K562 (cell line): Measurements from ENCODE around the gene ME3. TPM values are rescaled to one million over a fixed set of nuclear protein-coding genes. Genes with fewer than 3 reads are reported as not detected.

Source experiments
- BCL6 ChIP-seq: fragments of 250-450 bp; sonication (Bioruptor Pico); IDR thresholded peaks from 2 replicates; pipeline ENCODE4 v1.4.0; 2020
- C11orf30 ChIP-seq: fragments of 450-650 bp; IDR thresholded peaks from 2 replicates; pipeline ENCODE4 v1.6.1; 2016; ENCODE audit warnings: low read depth, mild to moderate bottlenecking
- CHD2 ChIP-seq: IDR thresholded peaks from 2 replicates; pipeline ENCODE4 v1.6.1; 2011; ENCODE audit warnings: low read depth, low read length
- CREBBP ChIP-seq: IDR thresholded peaks from one replicate; pipeline ENCODE4 v1.6.1; 2012; ENCODE audit warnings: low read depth, mild to moderate bottlenecking, control low read depth, inconsistent platforms, low read length
- DPF2 ChIP-seq: fragments of 450-650 bp; IDR thresholded peaks from 2 replicates; pipeline ENCODE4 v1.6.1; 2016
- FOS ChIP-seq: IDR thresholded peaks from 3 replicates; pipeline ENCODE4 v1.6.1; 2011; ENCODE audit not compliant: insufficient read length; ENCODE audit errors: extremely low read depth
- GABPA ChIP-seq: fragments of 200-800 bp; sonication (Bioruptor generic); conservative IDR thresholded peaks from 2 replicates; pipeline ENCODE4 v1.6.1; 2016; ENCODE audit warnings: low read depth, missing genetic modification characterization, missing compliant biosample characterization
- HIVEP1 ChIP-seq: fragments of 250-450 bp; sonication (Bioruptor Pico); IDR thresholded peaks from 2 replicates; pipeline ENCODE4 v1.4.0; 2020; ENCODE audit warnings: mild to moderate bottlenecking
- HOXB6 ChIP-seq: fragments of 250-450 bp; sonication (Bioruptor Pico); IDR thresholded peaks from 2 replicates; pipeline ENCODE4 v1.5.1; 2022; ENCODE audit warnings: mild to moderate bottlenecking, borderline replicate concordance
- MCM7 ChIP-seq, 2 experiments: fragments of 450-650 bp; IDR thresholded peaks; 2 replicates each; pipeline ENCODE4 v1.6.1; 2016 to 2018
- NR2C2 ChIP-seq, 2 experiments: fragments of 200-800 bp in 1 of 2; sonication (Bioruptor generic) in 1 of 2; sonication (generic) in 1 of 2; formaldehyde crosslinking in 1 of 2; IDR thresholded peaks; 2 replicates each; pipeline versions ENCODE4 v1.6.1 to v1.8.0; 2016 to 2022; ENCODE audit warnings: mild to moderate bottlenecking in 1 of 2, missing compliant biosample characterization in 1 of 2, missing genetic modification characterization in 1 of 2, missing genetic modification reagents in 1 of 2
- OTX1 ChIP-seq: fragments of 450-650 bp; formaldehyde crosslinking; IDR thresholded peaks from 2 replicates; pipeline ENCODE4 v1.4.0; 2022; ENCODE audit warnings: mild to moderate bottlenecking
- RFX1 ChIP-seq: fragments of 450-650 bp; IDR thresholded peaks from 2 replicates; pipeline ENCODE4 v1.6.1; 2016; ENCODE audit warnings: mild to moderate bottlenecking, moderate library complexity
- SMARCC2 ChIP-seq: fragments of 450-650 bp; IDR thresholded peaks from 2 replicates; pipeline ENCODE4 v1.6.1; 2017; ENCODE audit warnings: antibody characterized with exemption, moderate library complexity, mild to moderate bottlenecking, low read depth
- SRSF7 ChIP-seq: fragments of 200-400 bp; formaldehyde crosslinking; optimal IDR thresholded peaks from 2 replicates; pipeline ENCODE3; 2017; ENCODE audit warnings: mild to moderate bottlenecking, low read depth, low read length
- STAT5B ChIP-seq: fragments of 250-450 bp; sonication (Bioruptor Pico); IDR thresholded peaks from 2 replicates; pipeline ENCODE4 v1.8.0; 2021; ENCODE audit warnings: mild to moderate bottlenecking, inconsistent platforms
- TAF1 ChIP-seq: IDR thresholded peaks from 2 replicates; pipeline ENCODE4 v1.6.1; 2011; ENCODE audit warnings: mild to moderate bottlenecking, low read length, moderate library complexity; ENCODE audit not compliant: insufficient read depth, control insufficient read depth, severe bottlenecking; ENCODE audit errors: extremely low read depth
- ZNF121 ChIP-seq: sonication (generic); formaldehyde crosslinking; conservative IDR thresholded peaks from 2 replicates; pipeline ENCODE4 v1.8.0; 2022; ENCODE audit warnings: missing genetic modification reagents
- ZNF766 ChIP-seq: fragments of 200-800 bp; sonication (Bioruptor generic); conservative IDR thresholded peaks from 2 replicates; pipeline ENCODE4 v1.6.1; 2016; ENCODE audit warnings: missing genetic modification characterization, missing compliant biosample characterization
- ZNF77 ChIP-seq: fragments of 250-450 bp; sonication (Bioruptor Pico); IDR thresholded peaks from 2 replicates; pipeline ENCODE4 v1.5.0; 2020
- polyA plus RNA-seq, 8 experiments: library from polyadenylated mRNA; depleted of rRNA in 4 of 8; stranded (reverse) in 5 of 8; unstranded in 3 of 8; fragments of >200 nt; fragmentation: Nextera tagmentation in 2 of 8; fragmentation: Illumina TruSeq in 1 of 8; extraction: Ambion mirVana in 2 of 8; extraction: Trizol in 1 of 8; gene quantifications; 2 replicates each; pipeline versions ENCODE4 v1.2.1 to v1.2.3, GENCODE V29; 2011 to 2014; ENCODE audit warnings: inconsistent platforms in 1 of 8, missing spikeins in 1 of 8
- total RNA-seq, 7 experiments: library from RNA; depleted of rRNA in 6 of 7; stranded (reverse); fragments of >200 nt in 6 of 7; fragmentation: Illumina TruSeq in 2 of 7; extraction: Trizol in 2 of 7; gene quantifications; 2 replicates each; pipeline versions ENCODE4 v1.2.1 to v1.2.3, GENCODE V29; 2011 to 2021; ENCODE audit warnings: low replicate concordance in 1 of 7
- TF ChIP-seq, protein P1 (sequence below): fragments of 450-650 bp; IDR thresholded peaks from 2 replicates; pipeline ENCODE4 v1.6.1; 2014; ENCODE audit warnings: low read depth, mild to moderate bottlenecking, moderate library complexity, borderline replicate concordance
- TF ChIP-seq, protein P2 (sequence below): sonication (generic); formaldehyde crosslinking; IDR thresholded peaks from 2 replicates; pipeline ENCODE4 v1.8.0; 2023; ENCODE audit warnings: missing genetic modification reagents, mild to moderate bottlenecking, borderline replicate concordance
- TF ChIP-seq, protein P3 (sequence below): fragments of 250-450 bp; sonication (Bioruptor Pico); IDR thresholded peaks from 2 replicates; pipeline ENCODE4 v1.8.0; 2021; ENCODE audit warnings: moderate library complexity, mild to moderate bottlenecking, inconsistent platforms

Gene ME3
- total and polyA plus RNA-seq, 9 of the 15 experiments (the other 6 are each of a cell fraction or from before 2014, with no cell fraction given), result not detected

DNA sequence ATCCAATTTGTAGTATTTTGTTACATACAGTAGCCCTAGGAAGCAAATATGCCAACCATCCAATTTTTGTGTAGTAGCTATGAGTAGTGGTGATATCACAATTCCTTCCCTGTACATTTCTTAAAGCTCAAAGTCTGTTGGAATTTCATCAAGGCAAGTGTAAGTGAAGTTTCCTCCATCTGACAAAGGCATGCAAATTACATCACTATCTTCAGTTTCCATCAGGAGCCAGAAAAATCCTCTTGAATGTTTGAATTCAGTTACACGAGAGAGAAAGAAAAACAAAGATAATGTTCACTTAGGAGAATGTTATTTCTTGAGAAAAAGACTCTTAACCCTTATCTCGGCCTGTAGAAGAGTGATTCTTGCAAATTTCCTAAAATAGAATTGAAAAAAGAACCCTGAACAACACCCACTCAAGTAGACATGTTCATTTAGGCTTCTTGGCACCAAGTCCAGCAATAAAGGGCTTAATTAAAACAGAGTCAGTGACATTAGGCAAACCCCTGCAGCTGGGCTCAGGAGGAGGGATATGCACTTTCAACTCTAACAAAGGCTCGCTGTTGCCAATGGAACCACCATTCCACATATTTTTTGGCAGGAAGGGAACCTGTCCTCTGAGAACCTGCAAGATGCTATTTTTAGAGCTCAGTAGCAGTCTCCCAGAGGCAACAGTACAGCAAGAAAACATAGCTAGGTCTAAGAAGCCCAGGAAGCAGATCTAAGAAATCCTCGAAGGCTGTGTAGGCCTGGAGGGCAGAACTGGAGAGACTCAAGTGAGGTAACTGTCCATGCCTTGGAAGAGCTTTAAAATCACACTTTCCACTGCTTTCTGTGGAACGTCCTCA lies 153.1 kb downstream of the ME3 start (continued):
- TF ChIP-seq TAF1, result no peak
- TF ChIP-seq C11orf30, result no peak
- TF ChIP-seq, protein P1, sequence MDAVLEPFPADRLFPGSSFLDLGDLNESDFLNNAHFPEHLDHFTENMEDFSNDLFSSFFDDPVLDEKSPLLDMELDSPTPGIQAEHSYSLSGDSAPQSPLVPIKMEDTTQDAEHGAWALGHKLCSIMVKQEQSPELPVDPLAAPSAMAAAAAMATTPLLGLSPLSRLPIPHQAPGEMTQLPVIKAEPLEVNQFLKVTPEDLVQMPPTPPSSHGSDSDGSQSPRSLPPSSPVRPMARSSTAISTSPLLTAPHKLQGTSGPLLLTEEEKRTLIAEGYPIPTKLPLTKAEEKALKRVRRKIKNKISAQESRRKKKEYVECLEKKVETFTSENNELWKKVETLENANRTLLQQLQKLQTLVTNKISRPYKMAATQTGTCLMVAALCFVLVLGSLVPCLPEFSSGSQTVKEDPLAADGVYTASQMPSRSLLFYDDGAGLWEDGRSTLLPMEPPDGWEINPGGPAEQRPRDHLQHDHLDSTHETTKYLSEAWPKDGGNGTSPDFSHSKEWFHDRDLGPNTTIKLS, result no peak
- no peak for TF ChIP-seq OTX1 (CRISPR knock-in tag)
- TF ChIP-seq FOS, result no peak
- no peak for TF ChIP-seq ZNF766 (CRISPR knock-in tag)
- TF ChIP-seq RFX1, result peak; percentile 17; the same call in 1 of the 2 replicates
- no peak for TF ChIP-seq HOXB6
- TF ChIP-seq, protein P2, sequence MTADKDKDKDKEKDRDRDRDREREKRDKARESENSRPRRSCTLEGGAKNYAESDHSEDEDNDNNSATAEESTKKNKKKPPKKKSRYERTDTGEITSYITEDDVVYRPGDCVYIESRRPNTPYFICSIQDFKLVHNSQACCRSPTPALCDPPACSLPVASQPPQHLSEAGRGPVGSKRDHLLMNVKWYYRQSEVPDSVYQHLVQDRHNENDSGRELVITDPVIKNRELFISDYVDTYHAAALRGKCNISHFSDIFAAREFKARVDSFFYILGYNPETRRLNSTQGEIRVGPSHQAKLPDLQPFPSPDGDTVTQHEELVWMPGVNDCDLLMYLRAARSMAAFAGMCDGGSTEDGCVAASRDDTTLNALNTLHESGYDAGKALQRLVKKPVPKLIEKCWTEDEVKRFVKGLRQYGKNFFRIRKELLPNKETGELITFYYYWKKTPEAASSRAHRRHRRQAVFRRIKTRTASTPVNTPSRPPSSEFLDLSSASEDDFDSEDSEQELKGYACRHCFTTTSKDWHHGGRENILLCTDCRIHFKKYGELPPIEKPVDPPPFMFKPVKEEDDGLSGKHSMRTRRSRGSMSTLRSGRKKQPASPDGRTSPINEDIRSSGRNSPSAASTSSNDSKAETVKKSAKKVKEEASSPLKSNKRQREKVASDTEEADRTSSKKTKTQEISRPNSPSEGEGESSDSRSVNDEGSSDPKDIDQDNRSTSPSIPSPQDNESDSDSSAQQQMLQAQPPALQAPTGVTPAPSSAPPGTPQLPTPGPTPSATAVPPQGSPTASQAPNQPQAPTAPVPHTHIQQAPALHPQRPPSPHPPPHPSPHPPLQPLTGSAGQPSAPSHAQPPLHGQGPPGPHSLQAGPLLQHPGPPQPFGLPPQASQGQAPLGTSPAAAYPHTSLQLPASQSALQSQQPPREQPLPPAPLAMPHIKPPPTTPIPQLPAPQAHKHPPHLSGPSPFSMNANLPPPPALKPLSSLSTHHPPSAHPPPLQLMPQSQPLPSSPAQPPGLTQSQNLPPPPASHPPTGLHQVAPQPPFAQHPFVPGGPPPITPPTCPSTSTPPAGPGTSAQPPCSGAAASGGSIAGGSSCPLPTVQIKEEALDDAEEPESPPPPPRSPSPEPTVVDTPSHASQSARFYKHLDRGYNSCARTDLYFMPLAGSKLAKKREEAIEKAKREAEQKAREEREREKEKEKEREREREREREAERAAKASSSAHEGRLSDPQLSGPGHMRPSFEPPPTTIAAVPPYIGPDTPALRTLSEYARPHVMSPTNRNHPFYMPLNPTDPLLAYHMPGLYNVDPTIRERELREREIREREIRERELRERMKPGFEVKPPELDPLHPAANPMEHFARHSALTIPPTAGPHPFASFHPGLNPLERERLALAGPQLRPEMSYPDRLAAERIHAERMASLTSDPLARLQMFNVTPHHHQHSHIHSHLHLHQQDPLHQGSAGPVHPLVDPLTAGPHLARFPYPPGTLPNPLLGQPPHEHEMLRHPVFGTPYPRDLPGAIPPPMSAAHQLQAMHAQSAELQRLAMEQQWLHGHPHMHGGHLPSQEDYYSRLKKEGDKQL (CRISPR knock-in tag), result no peak
- TF ChIP-seq HIVEP1 (CRISPR knock-in tag), result no peak
- TF ChIP-seq STAT5B, result no peak
- TF ChIP-seq ZNF121 (CRISPR knock-in tag), result no peak
- TF ChIP-seq BCL6 (CRISPR knock-in tag), result no peak
- no peak for TF ChIP-seq GABPA (tag)
- 0 out of 2 replicates have a peak, but pooled peaks have one; percentile 17 for TF ChIP-seq SMARCC2
- TF ChIP-seq CHD2, result no peak
- no peak for TF ChIP-seq MCM7 (IDR thresholded peaks at IDR 0.05)
- TF ChIP-seq, protein P3, sequence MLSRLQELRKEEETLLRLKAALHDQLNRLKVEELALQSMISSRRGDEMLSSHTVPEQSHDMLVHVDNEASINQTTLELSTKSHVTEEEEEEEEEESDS (CRISPR knock-in tag), result no peak
- TF ChIP-seq DPF2, result no peak
- no peak for TF ChIP-seq CREBBP
- TF ChIP-seq NR2C2 (CRISPR knock-in tag; IDR thresholded peaks at IDR 0.05), result no peak
- TF ChIP-seq NR2C2 (tag; IDR thresholded peaks at IDR 0.05), result no peak
- TF ChIP-seq ZNF77 (CRISPR knock-in tag), result no peak
- TF ChIP-seq SRSF7, result no peak
